Lung microvascular endothelial cell (primary cell): ENCODE measurements around the gene GSE1. TPM values are rescaled to one million over a fixed set of nuclear protein-coding genes. Genes with fewer than 3 reads are reported as not detected.

ENCODE experiments used
- DNase-seq, 2 donors: peaks; one replicate each; pipeline versions ENCODE4 v3.0.0 to v3.0.0-alpha.2; 2010; ENCODE audit warnings: low read depth in 2 of 2
- total RNA-seq: library from RNA; depleted of rRNA; stranded (reverse); fragments of >200 nt; gene quantifications from 2 replicates; pipeline ENCODE4 v1.2.1, GENCODE V29; 2014

Gene GSE1
- total RNA-seq, 1 donor from 2014 or later: 12.1 TPM

DNA sequence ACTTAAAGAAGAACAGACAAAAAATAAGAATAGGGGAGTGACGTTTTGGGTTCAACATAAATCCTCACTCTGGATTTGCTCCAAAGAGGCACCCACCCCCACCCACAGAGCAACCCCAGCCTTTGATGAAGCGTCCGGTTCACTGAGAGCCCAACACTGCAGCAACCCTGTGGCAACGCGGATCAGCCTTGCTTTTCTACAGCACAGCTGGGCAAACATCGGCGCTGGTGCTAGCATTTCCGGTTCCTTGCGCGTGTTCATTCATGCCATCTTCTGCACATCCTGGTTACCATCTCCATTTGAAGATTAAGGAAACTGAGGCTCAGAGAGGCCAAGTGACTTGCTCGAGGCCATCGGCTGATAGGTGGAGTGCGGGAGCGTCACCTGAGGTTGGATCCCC lies 84.3 kb downstream of the GSE1 start:
- no peak for DNase-seq

DNA sequence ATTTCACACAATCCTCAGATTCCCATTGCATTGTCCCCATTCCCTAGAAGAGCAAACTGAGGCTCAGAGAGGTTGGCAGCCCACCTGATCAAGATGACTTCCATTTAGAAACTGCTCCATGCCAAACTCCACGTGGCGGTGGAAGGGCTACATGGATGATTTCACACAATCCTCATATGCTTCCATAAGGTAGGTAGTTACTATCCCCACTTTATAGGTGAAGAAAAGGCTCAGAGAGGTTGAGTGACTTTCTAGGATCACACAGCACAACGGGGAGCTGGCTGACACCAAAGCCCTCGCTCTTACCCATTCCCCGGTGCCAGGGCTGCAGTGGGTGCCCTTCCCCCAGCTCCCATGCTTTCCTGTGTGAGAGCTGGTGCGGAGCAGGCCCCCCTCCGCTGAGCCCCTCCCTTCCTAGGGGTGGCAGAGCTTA lies 85.4 kb downstream of the GSE1 start:
- no peak for DNase-seq

DNA sequence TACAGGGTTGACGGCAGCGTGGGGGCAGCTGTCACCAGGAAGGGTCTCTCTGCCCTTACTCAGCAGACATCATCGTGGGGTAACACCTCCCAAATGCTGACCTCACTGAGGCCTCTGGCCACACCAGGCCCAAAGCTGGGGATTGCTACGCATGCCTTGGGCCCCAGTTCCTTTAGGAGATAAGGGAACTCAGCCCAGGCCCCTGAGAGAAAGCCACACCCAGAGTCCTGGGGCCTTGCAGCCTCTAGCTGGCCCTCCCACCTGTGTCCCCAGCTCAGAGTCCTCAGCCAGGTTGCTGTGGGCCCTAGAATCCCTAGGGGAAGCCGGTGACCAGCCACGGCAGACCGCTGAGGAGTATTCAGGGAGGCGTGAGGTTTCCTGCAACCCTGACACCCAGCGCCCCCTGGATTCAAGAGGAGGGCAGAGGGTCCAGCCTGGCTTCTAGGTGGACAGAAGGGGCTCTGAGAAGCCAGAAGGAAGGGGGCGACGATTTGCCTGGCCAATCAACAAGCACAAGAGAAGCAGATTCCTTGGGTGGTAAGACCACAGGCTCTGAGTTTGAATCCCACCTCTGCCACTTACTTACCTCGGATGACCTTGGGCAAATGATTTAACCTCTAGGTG lies 85.9 kb downstream of the GSE1 start:
- no peak for DNase-seq

DNA sequence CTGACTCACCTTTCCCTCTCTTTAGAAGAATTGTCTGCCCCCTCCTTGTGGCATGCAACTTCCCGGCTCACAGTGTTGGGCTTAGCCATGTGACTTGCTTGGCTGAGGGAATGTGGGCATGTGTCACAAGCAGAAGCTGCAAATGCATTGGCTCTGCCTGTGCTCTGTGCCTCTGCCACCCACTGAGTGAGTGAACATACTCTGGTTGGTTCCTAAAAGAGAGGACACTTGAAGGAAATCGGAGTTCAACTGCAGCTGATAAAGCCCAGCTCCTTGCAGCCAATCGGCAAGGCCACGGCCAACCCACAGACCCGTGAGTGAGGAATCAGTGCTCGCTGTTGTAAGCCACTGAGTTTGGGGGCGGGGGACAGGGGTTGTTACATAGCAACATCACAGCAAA lies 86.5 kb downstream of the GSE1 start:
- DNase-seq: peak in 1 of 2 donors; percentile 36

DNA sequence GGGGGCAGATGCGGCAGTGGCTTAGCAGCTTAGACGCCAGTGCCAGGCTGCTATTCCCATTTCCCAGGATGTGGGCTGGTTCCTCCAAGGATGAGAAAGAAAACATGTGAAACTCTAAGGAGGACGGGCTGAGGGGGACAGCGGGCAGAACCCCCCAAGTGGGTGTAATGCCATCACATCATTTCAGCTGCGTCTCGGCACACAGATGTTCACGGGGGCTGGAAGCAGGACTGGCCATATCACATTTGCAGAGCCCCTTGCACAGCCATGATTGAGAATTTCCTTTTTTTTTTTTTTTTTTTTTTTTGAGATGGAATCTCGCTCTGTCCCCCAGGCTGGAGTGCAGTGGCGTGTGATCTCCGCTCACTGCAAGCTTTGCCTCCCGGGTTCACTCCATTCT lies 90.9 kb downstream of the GSE1 start:
- no peak for DNase-seq

DNA sequence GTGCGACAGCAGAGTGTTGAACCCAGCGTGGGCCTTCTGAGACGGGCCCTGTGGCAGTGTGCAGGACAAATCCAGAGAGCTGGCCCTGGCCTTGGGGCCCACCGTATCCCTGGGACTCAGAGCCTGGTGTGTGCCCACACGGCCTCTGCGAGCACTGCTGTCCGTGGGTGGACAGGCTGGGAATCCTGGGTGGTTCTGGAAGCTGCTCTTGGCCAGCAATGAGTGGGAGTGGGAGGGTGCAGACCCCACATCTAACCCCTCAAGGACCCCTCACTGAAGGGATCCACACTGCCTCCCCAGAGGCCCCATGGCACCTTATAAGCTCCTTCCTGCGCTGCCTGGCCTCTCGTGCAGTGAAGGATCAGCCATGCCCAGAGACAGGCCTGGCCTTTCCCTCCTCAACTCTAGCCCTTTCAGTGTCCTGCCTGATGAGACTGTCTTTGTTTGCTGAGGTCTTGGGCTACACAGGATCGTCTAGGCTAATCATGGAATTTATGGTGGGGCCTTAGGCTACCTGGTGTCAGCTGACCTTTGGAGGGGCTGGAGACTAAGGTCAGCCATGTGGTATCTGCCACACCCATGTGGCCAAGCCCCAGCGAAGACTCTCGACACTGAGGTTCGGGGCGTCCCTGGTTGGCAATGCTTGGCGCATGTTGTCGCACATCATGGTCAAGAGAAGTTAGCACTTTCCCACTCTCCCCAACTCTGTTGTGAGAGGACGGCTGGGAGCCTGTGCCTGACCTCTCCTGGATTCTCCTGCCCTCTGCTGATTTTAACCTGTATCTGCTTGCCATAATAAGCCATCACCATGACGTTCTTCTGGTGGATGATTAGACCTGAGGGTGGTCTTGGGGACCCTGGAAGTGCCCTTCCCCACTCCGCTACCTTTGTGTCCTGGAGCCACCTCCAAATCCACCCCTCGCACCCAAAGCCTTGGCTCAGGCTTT lies 92.1 kb downstream of the GSE1 start:
- no peak for DNase-seq

DNA sequence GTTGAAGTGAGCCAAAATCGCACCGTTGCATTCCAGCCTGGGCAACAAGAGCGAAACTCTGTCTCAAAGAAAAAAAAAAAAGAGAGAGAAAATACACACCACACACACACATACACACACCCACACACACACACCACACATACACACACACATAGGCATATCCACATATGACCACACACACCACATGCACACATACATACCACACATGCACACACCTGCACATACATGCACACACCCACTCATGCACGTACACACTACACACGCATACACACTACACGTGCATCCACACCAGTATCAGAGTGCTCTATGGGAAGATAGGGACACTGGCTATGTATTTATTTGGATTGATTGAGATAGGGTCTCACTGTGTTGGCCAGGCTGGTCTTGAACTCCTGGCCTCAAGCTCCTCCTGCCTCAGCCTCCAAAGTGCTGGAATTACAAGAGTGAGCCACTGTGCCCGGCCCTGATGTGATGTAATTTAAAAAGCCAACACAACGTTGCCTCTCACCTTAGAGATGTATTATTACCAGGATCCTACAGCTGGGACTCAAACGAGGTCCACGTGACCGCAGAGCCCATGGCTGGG lies 93.4 kb downstream of the GSE1 start:
- DNase-seq: no peak

DNA sequence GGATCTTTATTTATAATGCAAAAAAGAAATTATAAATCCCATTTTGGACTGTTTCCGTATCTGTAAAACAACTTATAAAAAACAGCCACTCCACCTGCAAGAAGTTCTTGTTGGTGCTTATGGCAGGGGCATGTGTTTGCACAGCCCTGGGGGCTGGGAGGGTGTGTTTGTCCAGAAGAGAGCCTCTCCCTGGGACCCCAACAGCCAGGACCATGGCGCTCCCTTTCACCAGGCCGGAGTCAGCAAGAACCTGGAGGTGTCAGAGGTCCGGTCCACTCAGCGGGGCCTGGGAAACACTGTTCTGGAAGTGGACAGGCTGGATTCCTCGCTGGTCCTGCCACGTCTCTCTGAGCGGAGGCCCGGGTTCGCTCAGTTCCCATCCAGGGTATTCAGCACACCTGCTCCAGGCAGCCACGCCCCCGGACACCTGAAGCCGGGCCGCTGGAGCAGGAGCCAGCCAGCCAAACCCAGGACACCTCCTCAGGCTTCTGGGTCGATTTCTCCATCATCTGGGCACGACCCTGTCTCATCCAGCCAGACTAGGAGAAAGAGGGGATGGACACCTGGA lies 94.5 kb downstream of the GSE1 start:
- DNase-seq: no peak

DNA sequence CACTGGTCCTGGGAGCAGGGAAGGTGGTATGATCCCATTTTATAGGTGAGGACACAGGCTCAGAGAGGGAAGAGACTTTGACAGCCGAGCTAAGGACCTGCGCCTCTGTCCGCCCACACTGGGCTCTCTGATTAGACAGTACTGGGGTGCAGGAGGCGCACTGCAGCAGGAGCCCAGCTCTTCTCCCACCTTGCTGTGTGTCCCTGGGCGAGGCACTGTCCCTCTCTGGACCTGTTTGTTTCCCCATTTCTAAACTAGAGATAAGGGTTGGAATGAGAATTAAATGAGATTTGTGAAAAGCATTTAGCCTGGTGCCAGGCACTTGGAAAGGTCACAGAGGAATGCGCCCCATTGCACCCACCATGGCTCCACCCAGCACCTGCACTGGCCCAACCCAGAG lies 95.2 kb downstream of the GSE1 start:
- DNase-seq: no peak

DNA sequence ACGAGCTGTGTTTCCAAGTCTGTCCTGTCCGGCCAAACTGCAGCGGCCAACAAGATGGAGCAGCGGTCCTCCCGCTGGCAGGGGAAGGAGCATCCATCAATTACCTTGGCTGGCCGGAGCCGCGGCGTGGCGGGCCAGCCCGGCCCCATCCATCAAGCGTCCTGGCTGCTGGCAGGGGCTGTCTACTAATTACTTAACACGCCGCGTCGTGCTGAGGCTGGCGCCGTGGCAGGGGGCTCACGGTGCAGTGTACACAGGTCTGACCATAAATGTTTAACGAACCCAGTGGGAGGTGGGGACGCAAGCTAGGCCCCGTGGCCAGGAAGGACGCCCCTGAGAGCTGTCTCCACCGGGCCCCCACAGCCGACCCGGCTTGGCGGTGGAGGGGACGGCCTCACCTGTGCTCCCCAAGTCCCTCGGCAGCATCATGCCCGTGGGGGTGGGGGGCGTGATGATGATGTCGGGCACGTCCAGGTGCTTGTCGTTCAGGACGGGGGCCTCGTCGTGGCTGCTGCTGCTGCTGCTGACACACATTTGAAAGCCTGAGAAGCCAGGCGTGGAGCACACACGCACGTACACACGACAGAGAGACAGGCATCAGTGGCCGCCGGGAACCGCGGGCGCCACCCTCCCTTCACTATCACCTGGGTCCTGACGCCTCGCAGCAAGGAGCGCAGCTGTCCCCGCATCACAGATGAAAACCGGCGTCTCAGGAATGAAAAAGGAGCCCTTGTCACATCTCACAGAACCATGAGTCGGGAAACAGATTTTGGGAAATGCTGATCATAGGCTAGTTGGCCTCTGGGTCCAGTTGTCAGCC lies 96.9 kb downstream of the GSE1 start:
- DNase-seq: no peak

DNA sequence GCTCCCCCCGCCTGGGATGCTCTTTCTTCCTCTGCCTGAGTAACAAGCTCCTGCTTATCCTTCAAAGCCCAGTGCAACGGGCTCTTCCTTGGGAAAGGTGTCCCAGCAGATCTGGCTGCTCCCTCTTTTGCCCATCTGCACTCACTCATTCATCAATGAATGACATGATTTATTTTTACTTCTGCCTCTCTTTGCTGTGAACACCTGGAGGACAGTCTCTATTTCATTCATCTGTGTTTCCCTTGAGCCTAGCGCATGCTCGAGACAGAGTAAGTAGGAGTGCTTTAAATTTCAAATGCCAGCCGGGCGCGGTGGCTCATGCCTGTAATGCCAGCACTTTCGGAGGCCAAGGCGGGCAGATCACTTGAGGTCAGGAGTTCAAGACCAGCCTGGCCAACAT lies 97.6 kb downstream of the GSE1 start:
- DNase-seq: no peak

DNA sequence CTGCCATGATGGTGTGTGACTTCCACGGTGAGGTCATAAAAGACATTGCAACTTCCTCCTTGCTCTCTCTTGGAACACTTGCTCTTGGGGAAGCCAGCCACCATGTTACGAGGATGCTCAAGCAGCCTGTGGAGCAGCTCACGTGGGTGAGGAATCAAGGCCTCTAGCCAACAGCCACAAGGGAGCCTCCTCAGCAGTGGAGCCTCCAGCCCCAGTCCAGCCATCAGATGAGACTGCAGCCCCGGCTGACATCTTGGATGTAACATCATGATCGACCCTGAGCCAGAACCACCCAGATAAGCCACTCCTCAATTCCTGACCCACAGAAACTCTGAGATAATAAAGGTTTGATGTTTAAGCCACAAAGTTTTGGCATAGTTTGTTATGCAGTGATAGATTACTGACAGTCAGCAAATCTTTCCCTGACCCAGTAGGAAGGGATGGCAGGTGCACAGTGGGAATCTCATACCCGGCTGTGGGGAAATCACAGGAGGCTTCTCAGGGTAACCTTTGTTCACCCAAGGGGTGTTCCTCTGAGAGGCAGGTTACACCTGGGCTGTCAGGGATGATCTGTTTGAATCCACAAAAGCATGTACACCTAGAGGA lies 99.0 kb downstream of the GSE1 start:
- DNase-seq: no peak

DNA sequence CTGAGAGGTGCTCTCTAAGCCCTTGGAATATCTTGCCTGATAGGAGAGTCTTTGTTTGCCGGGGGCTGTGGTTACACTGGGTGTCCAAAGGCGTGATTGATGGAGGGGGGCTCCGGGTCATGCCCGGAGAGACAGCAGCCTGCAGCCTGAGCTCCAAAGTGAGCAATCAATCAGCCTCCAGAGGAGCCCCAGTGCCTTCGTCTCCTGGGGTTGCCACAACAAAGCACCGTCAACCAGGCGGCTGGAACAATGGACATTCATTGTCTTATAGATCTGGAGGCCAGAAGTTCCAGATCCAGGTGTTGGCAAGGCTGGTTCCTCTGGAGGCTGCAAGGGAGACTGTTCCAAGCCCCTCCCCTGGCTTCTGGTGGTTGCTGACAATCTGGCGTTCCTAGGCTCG lies 99.7 kb downstream of the GSE1 start:
- DNase-seq: peak in 1 of 2 donors; percentile 13

DNA sequence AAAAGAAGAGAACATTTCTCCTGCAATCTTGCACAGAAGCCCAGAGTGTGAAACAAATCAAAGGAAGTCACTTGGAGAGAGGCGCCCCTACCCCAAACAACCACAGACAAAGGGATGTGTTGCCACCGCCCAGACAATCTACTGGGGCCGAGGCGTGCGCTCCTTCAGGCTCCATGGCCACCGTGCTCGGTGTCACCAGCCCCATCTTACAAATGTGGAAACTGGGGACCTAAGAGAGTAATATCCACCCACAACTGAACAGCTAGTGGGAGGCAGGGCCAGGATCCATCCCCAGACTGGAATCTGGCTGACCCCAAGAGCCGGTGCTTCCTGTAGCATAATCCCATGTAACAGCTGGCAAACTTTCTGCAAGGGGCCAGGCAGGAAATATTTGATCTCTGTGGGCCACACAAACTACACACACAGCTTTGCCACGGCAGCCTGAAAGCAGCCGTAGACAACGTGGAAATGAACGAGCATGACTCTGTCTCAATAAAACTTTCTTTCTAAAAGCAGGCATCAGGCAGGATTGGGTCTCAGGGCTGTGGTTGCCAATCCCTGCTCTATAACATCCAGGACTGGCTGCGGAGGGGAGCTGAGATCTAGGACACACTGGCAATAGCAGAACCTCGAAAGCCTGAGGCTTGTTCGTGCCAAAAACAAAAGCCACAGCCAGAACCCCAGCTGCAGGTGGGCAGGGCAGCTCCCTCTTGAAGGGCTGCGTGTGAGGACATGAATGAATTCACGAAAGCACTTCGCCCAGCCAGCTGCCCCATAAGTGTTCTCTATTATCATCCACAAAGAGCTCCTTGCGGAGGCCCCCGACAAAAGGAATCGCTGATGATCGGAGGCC lies 102.3 kb downstream of the GSE1 start:
- DNase-seq: peak; percentile 65 to 85

DNA sequence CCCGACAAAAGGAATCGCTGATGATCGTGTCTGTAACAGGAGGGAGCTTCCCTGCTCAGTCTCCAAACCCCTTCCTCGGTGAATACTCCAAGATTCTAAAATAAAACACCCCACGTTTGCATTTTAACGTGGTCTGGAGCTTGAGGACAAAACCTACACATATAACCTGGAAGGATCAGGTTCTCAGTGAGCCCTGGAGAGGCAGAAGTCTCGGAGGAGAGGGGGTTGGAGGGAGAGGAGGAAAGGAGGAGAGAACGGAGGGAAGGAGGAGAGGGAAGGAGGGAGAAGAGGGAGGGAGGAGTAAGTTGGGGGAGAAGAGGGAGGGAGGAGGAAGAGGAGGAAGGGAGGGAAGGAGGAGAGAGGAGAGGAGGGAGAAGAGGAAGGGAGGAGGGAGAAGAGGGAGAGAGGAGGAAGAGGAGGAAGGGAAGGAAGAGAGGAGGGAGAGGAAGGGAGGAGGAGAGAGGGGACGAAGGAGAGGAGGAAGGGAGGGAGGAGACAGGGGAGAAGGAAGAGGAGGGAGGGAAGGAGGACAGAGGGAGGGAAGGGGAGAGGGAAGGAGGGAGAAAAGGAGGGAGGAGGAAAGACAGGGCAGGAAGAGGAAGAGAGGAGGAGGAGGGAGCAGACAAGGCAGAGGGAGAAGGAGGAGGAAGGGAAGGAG lies 103.0 kb downstream of the GSE1 start:
- DNase-seq: no peak

DNA sequence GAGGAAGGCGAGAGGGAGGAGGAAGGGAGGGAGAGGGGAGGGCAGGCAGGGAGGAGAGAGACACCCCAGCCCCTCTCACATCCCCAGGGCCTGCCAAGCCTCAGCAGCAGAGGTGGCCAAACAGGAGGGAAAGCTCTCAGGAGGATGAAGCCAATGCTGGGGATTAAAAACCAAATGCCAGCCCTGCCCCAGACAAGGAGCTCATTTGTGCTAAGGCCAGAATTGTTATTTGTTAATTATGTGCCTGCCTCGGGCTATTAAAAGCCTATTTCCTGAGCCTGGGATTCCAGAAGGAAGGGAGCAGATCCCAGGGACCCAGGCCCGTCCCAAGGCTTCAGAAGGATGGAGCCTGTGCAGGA lies 103.5 kb downstream of the GSE1 start:
- DNase-seq: no peak

DNA sequence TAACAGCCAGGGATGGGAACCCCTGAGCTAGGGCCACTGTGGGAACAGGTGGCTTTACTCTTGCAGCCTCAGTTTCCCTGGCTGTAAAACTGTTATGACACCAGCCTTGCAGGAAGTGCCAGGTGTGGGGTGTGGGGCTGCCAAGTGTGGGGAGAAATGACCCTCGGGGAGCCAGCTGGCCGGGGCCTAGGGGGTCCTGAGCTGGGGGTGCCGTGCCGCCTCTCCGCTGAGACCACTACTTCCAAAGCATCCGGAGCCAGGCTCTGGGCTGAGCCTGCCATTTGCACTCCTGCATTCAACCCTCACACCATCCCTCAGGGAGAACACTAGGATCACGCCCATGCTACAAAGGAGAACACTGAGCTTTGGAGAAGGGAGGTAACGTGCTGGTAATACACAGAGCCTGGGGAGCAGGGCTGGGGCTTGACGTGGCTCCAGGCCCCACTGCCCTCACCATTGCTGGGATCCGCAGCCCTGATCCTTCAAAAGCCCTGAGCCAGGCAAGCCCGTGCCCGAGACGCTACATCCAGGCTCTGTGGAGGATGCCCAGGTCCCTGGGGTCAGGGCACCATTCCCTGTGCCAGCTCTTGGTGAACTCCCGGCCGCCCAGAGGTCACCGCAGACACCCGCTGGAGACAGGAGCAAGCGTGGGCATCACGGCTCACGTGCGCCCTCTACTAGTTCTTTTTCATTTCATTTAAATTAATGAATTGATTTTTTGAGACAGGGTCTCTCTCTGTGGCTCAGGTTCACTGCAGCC lies 104.5 kb downstream of the GSE1 start:
- peak; percentile 65 to 77 for DNase-seq

DNA sequence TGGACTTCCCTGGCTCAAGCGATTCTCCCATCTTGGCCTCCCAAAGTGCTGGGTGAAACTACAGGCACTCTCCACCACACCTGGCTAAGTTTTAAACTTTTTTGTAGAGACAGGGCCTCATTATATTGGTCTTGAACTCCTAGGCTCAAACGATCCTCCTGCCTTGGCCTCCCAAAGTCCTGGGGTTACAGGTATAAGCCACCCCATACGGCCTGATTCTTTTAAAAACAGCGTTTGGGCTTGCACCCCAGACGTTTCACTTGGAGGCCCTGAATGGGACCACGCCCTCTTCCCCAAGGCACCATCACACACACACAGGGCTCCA lies 105.0 kb downstream of the GSE1 start:
- DNase-seq: no peak

DNA sequence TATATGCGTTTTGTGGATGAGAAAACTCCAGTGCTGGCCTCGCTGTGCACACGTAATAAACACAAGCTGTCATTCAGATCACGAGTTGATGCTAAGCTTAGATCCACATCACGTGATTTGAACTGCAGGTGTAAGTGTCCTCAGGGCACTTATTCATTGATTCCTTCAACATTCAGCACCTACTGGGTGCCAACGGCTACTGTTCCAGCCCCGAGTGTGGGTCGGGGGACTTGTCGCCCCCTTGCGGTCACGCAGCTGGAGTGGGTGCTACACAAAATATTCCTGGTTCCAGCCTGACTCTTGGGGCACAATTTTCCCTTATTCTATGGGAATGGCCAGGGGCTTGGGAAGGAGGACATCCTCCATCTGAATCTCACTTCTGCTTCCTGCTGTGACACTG lies 105.6 kb downstream of the GSE1 start:
- peak in 1 of 2 donors; percentile 33 for DNase-seq
